GM15510 (cell line): ENCODE measurements around the gene AKNA.

Experiments used
- POLR2A ChIP-seq: IDR thresholded peaks from 3 replicates; pipeline ENCODE4 v1.6.1; 2011; ENCODE audit warnings: borderline replicate concordance; ENCODE audit not compliant: insufficient read length; ENCODE audit errors: extremely low read depth

Gene AKNA

DNA sequence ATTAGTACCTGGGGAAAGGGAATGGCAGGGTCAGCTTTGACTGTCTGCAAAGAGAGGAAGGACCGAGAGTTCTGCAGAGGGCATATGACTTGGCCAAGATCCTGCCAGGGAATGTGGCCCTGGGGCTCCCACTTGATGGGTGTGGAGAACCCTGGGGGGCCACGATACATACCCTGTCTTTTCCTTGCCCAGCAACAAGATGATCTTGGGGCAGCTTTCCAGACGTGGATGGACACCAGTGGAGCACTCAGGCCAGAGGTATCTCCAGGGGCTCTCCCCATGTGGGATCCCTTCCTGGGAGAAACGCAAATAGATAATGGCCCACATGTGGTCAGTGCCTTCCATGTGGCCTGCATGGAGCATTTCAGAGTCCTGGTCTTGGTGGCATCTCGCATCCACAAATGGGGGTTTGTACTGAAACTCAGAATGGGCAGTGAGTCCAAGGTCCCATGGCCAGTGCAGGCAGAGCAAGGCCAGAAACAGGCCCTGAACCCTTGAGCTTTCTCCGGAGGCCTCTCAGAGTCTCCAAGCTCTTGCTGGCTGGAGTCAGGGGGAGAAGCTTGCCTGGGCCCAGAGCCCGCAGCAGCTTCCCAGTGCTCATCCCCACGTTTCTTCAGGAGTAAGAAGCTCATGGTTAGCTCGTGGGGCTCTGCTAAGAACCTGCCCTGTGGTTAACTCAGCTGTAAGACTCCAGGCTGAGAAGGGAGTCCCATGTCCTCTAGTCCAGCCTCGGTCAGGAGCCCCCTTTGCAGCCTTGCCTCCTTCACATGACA lies 83.2 kb downstream of the AKNA start:
- no peak for TF ChIP-seq POLR2A

- TF ChIP-seq POLR2A = no peak
Measured at GRCh38 chr9:114303977-114304376, 83.8 kb downstream of the AKNA start.

- TF ChIP-seq POLR2A = no peak
Measured at GRCh38 chr9:114303571-114303970, 84.2 kb downstream of the AKNA start.

- no peak for TF ChIP-seq POLR2A
Measured at GRCh38 chr9:114302727-114303126, 85.1 kb downstream of the AKNA start.

- TF ChIP-seq POLR2A = no peak
Measured at GRCh38 chr9:114301798-114302565, 85.8 kb downstream of the AKNA start.

- no peak for TF ChIP-seq POLR2A
Measured at GRCh38 chr9:114300846-114301797, 86.7 kb downstream of the AKNA start.

GRCh38 chr9:114300153-114300845 lies 87.5 kb downstream of the AKNA start:
- TF ChIP-seq POLR2A = no peak

DNA sequence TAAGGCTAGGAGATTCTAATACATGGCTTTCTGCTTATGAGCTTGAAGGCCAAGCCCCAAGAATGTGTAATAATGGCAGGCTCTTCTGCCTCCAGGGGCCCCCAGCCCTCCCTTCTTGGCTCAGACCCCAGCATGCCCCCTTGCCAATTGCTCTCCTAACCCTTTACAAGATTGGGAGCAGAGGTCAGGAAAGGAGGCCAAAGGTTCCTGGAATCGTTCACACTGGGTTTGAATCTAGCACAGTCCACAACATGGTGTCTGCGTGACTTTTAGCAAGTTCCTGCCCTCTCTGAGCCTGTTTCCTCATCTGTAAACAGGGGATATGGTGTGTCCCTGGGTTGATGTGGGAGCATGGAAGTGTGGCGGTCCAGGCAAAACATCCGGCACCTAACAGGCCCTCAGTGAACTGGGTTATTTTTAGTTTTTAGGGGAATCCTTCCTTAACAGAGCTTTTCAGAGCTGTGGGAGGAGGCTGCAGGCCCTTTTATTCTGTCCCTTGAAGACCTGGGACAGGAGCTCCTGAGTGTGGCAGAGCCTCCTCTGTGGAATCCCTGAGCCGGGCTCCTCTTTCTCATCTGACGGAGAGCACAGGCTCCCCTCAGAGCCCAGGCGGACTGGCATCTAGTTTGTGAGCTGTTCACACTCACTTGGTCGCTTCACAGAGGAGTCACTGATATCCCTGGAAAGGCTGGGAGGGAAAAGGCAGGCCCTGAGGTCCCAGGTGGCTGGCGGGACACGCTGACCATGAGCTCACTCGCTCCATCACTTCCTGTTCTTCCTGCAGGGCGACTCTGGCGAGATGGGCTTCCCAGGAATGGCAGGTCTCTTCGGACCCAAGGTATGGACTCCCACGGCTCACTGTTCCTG lies 88.3 kb downstream of the AKNA start:
- TF ChIP-seq POLR2A = no peak

DNA sequence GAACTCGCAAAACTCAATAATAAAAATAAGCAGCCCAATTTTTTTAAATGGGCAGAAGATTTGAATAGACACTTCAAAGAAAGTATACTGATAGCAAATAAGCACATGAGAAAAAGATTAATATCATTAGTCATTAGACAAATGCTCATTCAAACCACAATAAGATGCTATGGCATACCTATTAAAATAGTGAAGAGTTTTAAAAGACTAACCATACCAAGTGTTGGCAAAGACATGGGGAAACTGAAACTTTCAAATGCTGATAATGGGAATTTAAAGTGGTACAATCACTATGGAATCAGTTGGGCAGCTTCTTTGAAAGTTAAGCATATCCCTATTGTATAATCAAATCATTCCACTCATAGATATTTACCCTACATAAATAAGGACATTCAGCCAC lies 91.4 kb downstream of the AKNA start:
- TF ChIP-seq POLR2A = no peak

DNA sequence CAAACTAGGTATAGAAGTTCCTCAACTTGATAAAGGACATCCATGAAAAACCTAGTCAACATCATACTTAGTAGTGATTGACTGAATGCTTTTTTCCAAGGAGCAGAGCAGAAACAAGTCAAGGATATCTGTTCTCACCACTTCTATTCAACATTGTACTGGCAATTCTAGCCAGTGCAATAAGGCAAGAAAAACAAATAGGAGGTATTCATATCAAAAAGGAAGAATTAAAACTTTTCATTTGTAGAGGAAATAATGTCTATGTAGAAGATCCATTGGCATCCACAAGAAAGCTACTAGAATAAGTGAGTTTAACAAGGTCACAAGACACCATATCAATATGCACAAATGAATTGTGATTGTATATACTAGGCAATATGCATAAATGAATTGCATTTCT lies 93.1 kb downstream of the AKNA start:
- no peak for TF ChIP-seq POLR2A

DNA sequence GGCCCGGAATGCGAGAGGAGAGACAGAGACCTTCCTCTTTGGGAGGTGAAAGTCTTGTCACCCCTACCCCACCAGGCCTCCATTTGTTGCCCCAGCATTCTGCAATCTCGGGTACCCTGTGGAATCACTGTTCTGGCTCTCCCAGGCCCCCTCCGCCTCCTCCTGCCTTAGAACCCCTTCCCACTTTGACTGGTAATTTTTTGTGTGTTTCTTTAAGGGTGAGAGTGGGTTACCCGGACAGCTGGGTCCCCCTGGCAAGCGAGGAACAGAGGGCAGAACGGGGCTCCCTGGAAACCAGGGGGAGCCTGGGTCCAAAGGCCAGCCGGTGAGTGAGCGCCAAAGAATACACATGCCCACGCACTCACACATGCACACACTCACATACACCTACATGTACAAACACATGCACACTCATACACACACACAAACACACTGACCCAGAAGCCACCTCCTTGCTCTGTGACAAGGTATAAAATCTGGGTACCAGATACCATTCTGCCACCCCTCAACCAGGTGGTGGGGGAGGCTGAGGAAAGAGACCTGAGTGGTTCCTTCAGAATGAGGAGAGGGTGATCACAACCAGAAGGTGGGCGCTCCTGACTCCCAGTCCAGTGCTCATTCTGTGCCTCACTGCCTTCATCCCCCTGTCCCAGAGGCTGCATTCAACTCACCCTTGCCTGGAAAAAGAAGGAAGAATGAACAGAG lies 95.7 kb downstream of the AKNA start:
- no peak for TF ChIP-seq POLR2A

DNA sequence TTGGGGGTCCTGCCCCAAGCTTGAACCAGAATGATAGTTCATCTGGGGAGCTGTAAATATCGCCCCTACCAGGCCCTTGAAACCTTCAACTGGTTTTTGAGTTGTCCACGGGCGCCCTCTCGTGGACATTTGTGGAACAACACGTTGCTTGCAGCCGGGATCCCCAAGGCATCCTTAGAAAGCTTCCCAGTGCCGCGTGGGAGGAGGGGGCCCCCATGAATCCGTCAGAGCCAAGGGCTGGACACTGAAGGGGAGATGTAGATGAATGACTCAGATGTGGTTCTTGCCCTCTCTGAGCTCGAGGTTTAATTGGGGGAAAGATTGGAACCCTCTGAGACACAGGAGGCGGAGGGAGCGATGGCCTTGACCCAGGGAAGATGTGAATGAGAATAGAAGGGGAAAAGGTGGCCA lies 96.7 kb downstream of the AKNA start:
- no peak for TF ChIP-seq POLR2A

- TF ChIP-seq POLR2A = no peak
Measured at GRCh38 chr9:114290561-114290986, 97.2 kb downstream of the AKNA start.
